IMR-90 (cell line): ENCODE measurements around the gene PRKN. TPM values are rescaled to one million over a fixed set of nuclear protein-coding genes. Genes with fewer than 3 reads are reported as not detected.

Experiments
- ATAC-seq: fragments of 200-7000 bp; cut with Tn5 transposase; 2 replicates; pipeline ENCODE4 v1.9.1; 2020; ENCODE audit warnings: low read depth, mild to moderate bottlenecking, moderate library complexity
- BruUV-seq: library from RNA; stranded (reverse); fragments of 400-500 nt; replicated peaks from 2 replicates; lab custom pipeline; 2021; lab: Mats Ljungman, UMichigan
- CTCF ChIA-PET: fragments of 300-600 bp; formaldehyde crosslinking; extraction: SDS; loops from one replicate; lab custom pipeline; 2021; ENCODE audit warnings: antibody characterized with exemption; lab: Yijun Ruan, JAX
- POLR2A ChIA-PET: fragments of 300-600 bp; sonication (Branson Sonifier 250); formaldehyde crosslinking; loops from one replicate; lab custom pipeline; 2022; ENCODE audit warnings: antibody characterized with exemption; ENCODE audit not compliant: unreplicated experiment; lab: Charles Lee
- DNase-seq: peaks from one replicate; pipeline ENCODE4 v3.0.0; 2013
- H2AFZ ChIP-seq: replicated peaks from 2 replicates; pipeline ENCODE3; 2013; ENCODE audit warnings: low read length, mild to moderate bottlenecking; ENCODE audit not compliant: poor library complexity
- H2AK5ac ChIP-seq: 2 replicates; pipeline ENCODE4 v1.6.1; 2013; ENCODE audit warnings: low read depth, low read length, inconsistent platforms
- H2AK9ac ChIP-seq: replicated peaks from 2 replicates; pipeline ENCODE3; 2013; ENCODE audit warnings: mild to moderate bottlenecking, low read depth, low read length, moderate library complexity; ENCODE audit not compliant: poor library complexity
- H2BK120ac ChIP-seq: 2 replicates; pipeline ENCODE4 v1.6.1; 2013; ENCODE audit warnings: low read depth, low read length, inconsistent platforms
- H2BK15ac ChIP-seq: 3 replicates; pipeline ENCODE4 v1.6.1; 2013; ENCODE audit warnings: low read depth, low read length, inconsistent platforms
- H2BK20ac ChIP-seq: 2 replicates; pipeline ENCODE4 v1.6.1; 2013; ENCODE audit warnings: low read depth, mild to moderate bottlenecking, inconsistent platforms, low read length, moderate library complexity
- H2BK5ac ChIP-seq: 2 replicates; pipeline ENCODE4 v1.6.1; 2013; ENCODE audit warnings: mild to moderate bottlenecking, low read depth, low read length, inconsistent platforms; ENCODE audit not compliant: poor library complexity, severe bottlenecking
- H3K14ac ChIP-seq: replicated peaks from 2 replicates; pipeline ENCODE4 v1.6.1; 2013; ENCODE audit warnings: low read depth, low read length, inconsistent platforms
- H3K18ac ChIP-seq: 2 replicates; pipeline ENCODE4 v1.6.1; 2013; ENCODE audit warnings: low read depth, low read length, control low read depth
- H3K23ac ChIP-seq: 2 replicates; pipeline ENCODE4 v1.6.1; 2013; ENCODE audit warnings: low read depth, low read length, inconsistent platforms
- H3K27ac ChIP-seq: 2 replicates; pipeline ENCODE4 v1.5.1; 2013; ENCODE audit warnings: mild to moderate bottlenecking, control low read depth, low read length; ENCODE audit not compliant: insufficient read depth
- H3K27me3 ChIP-seq: 2 replicates; pipeline ENCODE4 v1.6.1; 2013; ENCODE audit warnings: low read length; ENCODE audit not compliant: control insufficient read depth, insufficient read depth
- H3K36me3 ChIP-seq: 2 replicates; pipeline ENCODE4 v1.6.1; 2013; ENCODE audit warnings: low read length, mixed read lengths; ENCODE audit not compliant: control insufficient read depth, insufficient read depth
- H3K4ac ChIP-seq: 2 replicates; pipeline ENCODE4 v1.6.1; 2013; ENCODE audit warnings: low read depth, low read length, inconsistent platforms
- H3K4me1 ChIP-seq: 2 replicates; pipeline ENCODE4 v1.6.1; 2013; ENCODE audit warnings: low read length, mixed read lengths; ENCODE audit not compliant: control insufficient read depth, insufficient read depth
- H3K4me2 ChIP-seq: 2 replicates; pipeline ENCODE4 v1.6.1; 2013; ENCODE audit warnings: low read depth, mild to moderate bottlenecking, control low read depth, low read length, moderate library complexity
- H3K4me3 ChIP-seq: 2 replicates; pipeline ENCODE4 v1.5.1; 2013; ENCODE audit warnings: low read depth, mild to moderate bottlenecking, control low read depth, low read length, moderate library complexity; ENCODE audit not compliant: insufficient read depth
- H3K56ac ChIP-seq: 2 replicates; pipeline ENCODE4 v1.6.1; 2013; ENCODE audit warnings: low read length, inconsistent platforms; ENCODE audit not compliant: insufficient read depth; ENCODE audit errors: extremely low read depth
- H3K79me1 ChIP-seq, 2 experiments: 2 replicates each; pipeline ENCODE4 v1.6.1; 2013; ENCODE audit warnings: low read length in 2 of 2, inconsistent platforms in 1 of 2, low read depth in 1 of 2
- H3K9ac ChIP-seq: 2 replicates; pipeline ENCODE4 v1.6.1; 2013; ENCODE audit warnings: low read depth, low read length, control low read depth
- H3K9me1 ChIP-seq: 2 replicates; pipeline ENCODE4 v1.6.1; 2013; ENCODE audit warnings: low read length, inconsistent platforms; ENCODE audit not compliant: insufficient read depth
- H3K9me3 ChIP-seq: 2 replicates; pipeline ENCODE4 v1.6.1; 2013; ENCODE audit warnings: low read length; ENCODE audit not compliant: control insufficient read depth, insufficient read depth
- H4K20me1 ChIP-seq: 2 replicates; pipeline ENCODE4 v1.6.1; 2013; ENCODE audit warnings: low read length, inconsistent platforms; ENCODE audit not compliant: insufficient read depth
- H4K5ac ChIP-seq: 2 replicates; pipeline ENCODE4 v1.6.1; 2013; ENCODE audit warnings: mild to moderate bottlenecking, low read depth, low read length, control low read depth
- H4K8ac ChIP-seq, 2 experiments: 2 replicates each; pipeline ENCODE4 v1.6.1; 2013; ENCODE audit warnings: low read depth in 2 of 2, low read length in 2 of 2, control low read depth in 1 of 2, inconsistent platforms in 1 of 2
- H4K91ac ChIP-seq: 2 replicates; pipeline ENCODE4 v1.6.1; 2013; ENCODE audit warnings: low read depth, low read length, inconsistent platforms; ENCODE audit not compliant: insufficient read depth
- BHLHE40 ChIP-seq: fragments of 150-350 bp; IDR thresholded peaks from 2 replicates; pipeline ENCODE4 v1.6.1; 2016; ENCODE audit warnings: mild to moderate bottlenecking, low read depth, low read length
- CEBPB ChIP-seq: IDR thresholded peaks from 2 replicates; pipeline ENCODE4 v1.6.1; 2012; ENCODE audit warnings: low read depth, low read length, improper control_type of control experiment
- CHD1 ChIP-seq: IDR thresholded peaks from 2 replicates; pipeline ENCODE4 v1.6.1; 2012; ENCODE audit warnings: low read depth, low read length, improper control_type of control experiment
- CTCF ChIP-seq: conservative IDR thresholded peaks from 2 replicates; pipeline ENCODE4 v1.5.1; 2012; ENCODE audit warnings: mild to moderate bottlenecking, low read depth, low read length, improper control_type of control experiment
- POLR2A ChIP-seq: IDR thresholded peaks from 2 replicates; pipeline ENCODE4 v1.6.1; 2012; ENCODE audit warnings: mild to moderate bottlenecking, low read depth, low read length
- WGBS, 2 experiments: methylation state at CpG; one replicate each; pipeline versions ENCODE4 v1.1.5 to v1.1.7; 2013; ENCODE audit warnings: missing lambda C conversion rate in 2 of 2; ENCODE audit not compliant: insufficient read length in 1 of 2; ENCODE audit errors: extremely low coverage in 2 of 2; 5-methylcytosine and 5-hydroxymethylcytosine counted together
- dilution Hi-C: fragments of 300-500 bp; cut with HindIII; formaldehyde crosslinking; loops from one replicate; pipeline ENCODE4 v1.14.3; 2018; ENCODE audit warnings: low sequenced_read_pairs; ENCODE audit not compliant: unreplicated experiment
- in situ Hi-C: fragments of 300-500 bp; cut with MboI; formaldehyde crosslinking; loops from 3 replicates; pipeline ENCODE4 v1.14.3; 2019; ENCODE audit warnings: low sequenced_read_pairs, inconsistent platforms, mixed read lengths
- intact Hi-C: fragments of 100-400 bp; cut with micrococcal nuclease; formaldehyde crosslinking; loops from 2 replicates; pipeline ENCODE4 v1.10.0; 2022
- polyA plus RNA-seq, 3 experiments: library from polyadenylated mRNA; depleted of rRNA; stranded (reverse); fragments of >200 nt; gene quantifications; 2 replicates each; pipeline ENCODE4 v1.2.3, GENCODE V29; 2012; ENCODE audit warnings: low replicate concordance in 1 of 3
- total RNA-seq: library from RNA; depleted of rRNA; stranded (reverse); fragments of >200 nt; gene quantifications from 2 replicates; pipeline ENCODE4 v1.2.3, GENCODE V29; 2012

The PRKN gene
- total and polyA plus RNA-seq, 2 of the 4 experiments (the other 2 are of a cell fraction): 0.15 to 0.18 TPM

GRCh38 chr6:161635975-161636374, 1091.6 kb downstream of the PRKN start:
- Histone ChIP-seq H2AK5ac (no peak overlapping the region), H4K5ac (no peak overlapping the region), H3K4ac (no peak overlapping the region), H4K8ac (no peak overlapping the region), H2BK20ac (no peak overlapping the region), H3K23ac (no peak overlapping the region), H3K9ac (no peak overlapping the region), H4K91ac (no peak overlapping the region), H3K9me3 (peaks cover 41% of the 10 kb centered on the region), H3K4me3 (no peak overlapping the region), H2BK120ac (no peak overlapping the region), H3K4me1 (no peaks in the 10 kb centered on the region), H4K20me1 (no peaks in the 10 kb centered on the region), H3K79me1 (no peaks in the 10 kb centered on the region), H2AK9ac (no peak overlapping the region), H3K14ac (no peak overlapping the region), H3K27ac (no peak overlapping the region), H3K4me2 (no peak overlapping the region), H2BK15ac (no peak overlapping the region), H3K56ac (no peak overlapping the region), H3K9me1 (no peaks in the 10 kb centered on the region), H3K36me3 (no peaks in the 10 kb centered on the region), H3K27me3 (no peaks in the 10 kb centered on the region), H2BK5ac (no peak overlapping the region), H3K18ac (no peak overlapping the region), H2AFZ (no peak overlapping the region)
- CTCF ChIA-PET: no interaction called here
- POLR2A ChIA-PET: no interaction called here
- in situ Hi-C loops (no loop called here), dilution Hi-C loops (no loop called here), intact Hi-C loops (no loop called here)
- WGBS, 2 experiments: 55% methylated on average over 3 of the region's 6 CpGs; no CpG with 5 or more reads in 1 of the 2 experiments
- no TSS peak for BruUV-seq
- DNase-seq (no peak), ATAC-seq (no peak)
- TF ChIP-seq POLR2A (no peak), CHD1 (no peak), BHLHE40 (no peak), CTCF (no peak), CEBPB (no peak)
